Measurements from ENCODE around the gene ACOX1. TPM values are rescaled to one million over a fixed set of nuclear protein-coding genes. Genes with fewer than 3 reads are reported as not detected.
A peak's percentile ranks its signal among the peaks of the same experiment; 100 is the strongest.

Gene ACOX1
- total and polyA plus RNA-seq, 2 of the 13 experiments (the other 11 are each of a cell fraction or from before 2014, with no cell fraction given) = 86.4 to 120 TPM

- no peak for TF ChIP-seq ZBTB43 (CRISPR knock-in tag; conservative IDR thresholded peaks at IDR 0.05)
- TF ChIP-seq SRSF1 (optimal IDR thresholded peaks at IDR 0.05; ENCODE audit: low read depth, low read length) = no peak
- TF ChIP-seq IRF1 (CRISPR knock-in tag; IDR thresholded peaks at IDR 0.05; ENCODE audit: low read depth) = no peak
- TF ChIP-seq ZNF766 (CRISPR knock-in tag; IDR thresholded peaks at IDR 0.05; ENCODE audit: borderline replicate concordance) = no peak
- TF ChIP-seq MIXL1 (CRISPR knock-in tag; IDR thresholded peaks at IDR 0.05) = no peak
- TF ChIP-seq ATF3 (CRISPR knock-in tag; IDR thresholded peaks at IDR 0.05) = no peak
- no peak for TF ChIP-seq SNAPC5 (CRISPR knock-in tag; IDR thresholded peaks at IDR 0.05; ENCODE audit: borderline replicate concordance)
- TF ChIP-seq ZHX2 (IDR thresholded peaks at IDR 0.05; ENCODE audit: low read depth) = no peak
- TF ChIP-seq ZHX2 (CRISPR knock-in tag; IDR thresholded peaks at IDR 0.05; ENCODE audit: borderline replicate concordance) = no peak
- TF ChIP-seq ONECUT2 (CRISPR knock-in tag; IDR thresholded peaks at IDR 0.05) = no peak
- no peak for TF ChIP-seq HNRNPLL (IDR thresholded peaks at IDR 0.05; ENCODE audit: low read depth, low read length, poor library complexity, severe bottlenecking)
- TF ChIP-seq CHCHD3 (CRISPR knock-in tag; IDR thresholded peaks at IDR 0.05) = 0 out of 2 replicates have a peak, but pooled peaks have one; percentile 30
- TF ChIP-seq SMC3 (IDR thresholded peaks at IDR 0.05; ENCODE audit: low read length) = no peak
- peak; percentile 79 for TF ChIP-seq TBX2 (CRISPR knock-in tag; IDR thresholded peaks at IDR 0.05; ENCODE audit: borderline replicate concordance)
- no peak for TF ChIP-seq ZFP36L1 (CRISPR knock-in tag; IDR thresholded peaks at IDR 0.05)
- no peak for TF ChIP-seq ZNF326 (CRISPR knock-in tag; IDR thresholded peaks at IDR 0.05; ENCODE audit: borderline replicate concordance)
- TF ChIP-seq ETV6 (CRISPR knock-in tag; conservative IDR thresholded peaks at IDR 0.05) = no peak
- TF ChIP-seq ISL2 (CRISPR knock-in tag; IDR thresholded peaks at IDR 0.05) = no peak
- TF ChIP-seq MAFF (IDR thresholded peaks at IDR 0.05; ENCODE audit: low read depth, low read length) = no peak
- TF ChIP-seq HNRNPUL1 (IDR thresholded peaks at IDR 0.05; ENCODE audit: low read depth, low read length) = no peak
- TF ChIP-seq ZNF24 (IDR thresholded peaks at IDR 0.05) = no peak
- TF ChIP-seq ZNF883 (CRISPR knock-in tag; IDR thresholded peaks at IDR 0.05; ENCODE audit: not compliant biosample characterization) = no peak
- TF ChIP-seq DNMT3B (CRISPR knock-in tag; conservative IDR thresholded peaks at IDR 0.05) = no peak
- no peak for TF ChIP-seq ZNF296 (CRISPR knock-in tag; conservative IDR thresholded peaks at IDR 0.05)
Measured at GRCh38 chr17:75995385-75995925, 16.5 kb upstream of the ACOX1 start (continued).
